Memory B cell (primary cell): ENCODE measurements around the gene TMEM9.
A peak's percentile ranks its signal among the peaks of the same experiment; 100 is the strongest.

Source experiments
- ATAC-seq: fragments of 150-1000 bp; cut with Tn5 transposase; 2 replicates; pipeline ENCODE4 v1.10.0; 2021; ENCODE audit warnings: low read depth, mild to moderate bottlenecking, moderate library complexity
- DNase-seq, 2 donors: peaks; one replicate each; pipeline ENCODE4 v3.0.0; 2022; ENCODE audit warnings: low spot score in 2 of 2
- H3K27ac Mint-ChIP-seq: one replicate; pipeline ENCODE4 v1.8.0; 2022; ENCODE audit warnings: mild to moderate bottlenecking, moderate library complexity, mixed read lengths
- H3K27me3 Mint-ChIP-seq: one replicate; pipeline ENCODE4 v1.8.0; 2022; ENCODE audit warnings: mixed read lengths
- H3K36me3 Mint-ChIP-seq: one replicate; pipeline ENCODE4 v1.8.0; 2022; ENCODE audit warnings: mild to moderate bottlenecking, mixed read lengths
- H3K4me1 Mint-ChIP-seq: one replicate; pipeline ENCODE4 v1.8.0; 2022; ENCODE audit warnings: mixed read lengths
- H3K4me3 Mint-ChIP-seq: one replicate; pipeline ENCODE4 v1.8.0; 2022; ENCODE audit warnings: mild to moderate bottlenecking, moderate library complexity, mixed read lengths
- H3K9me3 Mint-ChIP-seq: one replicate; pipeline ENCODE4 v1.8.0; 2022; ENCODE audit warnings: mixed read lengths

Gene TMEM9

GRCh38 chr1:201181726-201182125 lies 27.5 kb upstream of the TMEM9 start:
- DNase-seq (no peak), ATAC-seq (no peak)
- Mint-ChIP-seq H3K36me3 (peaks cover 10% of the 10 kb centered on the region), H3K4me3 (no peak overlapping the region), H3K27ac (no peak overlapping the region), H3K4me1 (no peaks in the 10 kb centered on the region), H3K9me3 (peaks cover 6% of the 10 kb centered on the region), H3K27me3 (peaks cover 32% of the 10 kb centered on the region)

GRCh38 chr1:201181323-201181722 lies 27.0 kb upstream of the TMEM9 start:
- no peak for ATAC-seq
- peaks cover 6% of the 10 kb centered on the region for H3K9me3 Mint-ChIP-seq
- H3K27me3 Mint-ChIP-seq = peaks cover 32% of the 10 kb centered on the region
- no peaks in the 10 kb centered on the region for H3K4me1 Mint-ChIP-seq
- no peak overlapping the region for H3K27ac Mint-ChIP-seq
- H3K36me3 Mint-ChIP-seq = peaks cover 10% of the 10 kb centered on the region
- no peak overlapping the region for H3K4me3 Mint-ChIP-seq
- no peak for DNase-seq

- Mint-ChIP-seq H3K4me3 (no peak overlapping the region), H3K9me3 (peaks cover 6% of the 10 kb centered on the region), H3K27ac (no peak overlapping the region), H3K27me3 (peaks cover 32% of the 10 kb centered on the region), H3K36me3 (peaks cover 10% of the 10 kb centered on the region), H3K4me1 (no peaks in the 10 kb centered on the region)
- no peak for DNase-seq
- no peak for ATAC-seq
These were observed 26.6 kb upstream of the TMEM9 start for GRCh38 chr1:201180901-201181300.

GRCh38 chr1:201180141-201180540 lies 25.9 kb upstream of the TMEM9 start:
- Mint-ChIP-seq H3K4me3 (no peak overlapping the region), H3K27ac (no peak overlapping the region), H3K9me3 (peaks cover 6% of the 10 kb centered on the region), H3K27me3 (peaks cover 27% of the 10 kb centered on the region), H3K4me1 (no peaks in the 10 kb centered on the region), H3K36me3 (peaks cover 10% of the 10 kb centered on the region)
- DNase-seq (no peak), ATAC-seq (no peak)

- Mint-ChIP-seq H3K36me3 (peaks cover 10% of the 10 kb centered on the region), H3K27ac (no peak overlapping the region), H3K4me1 (no peaks in the 10 kb centered on the region), H3K27me3 (peaks cover 24% of the 10 kb centered on the region), H3K9me3 (peaks cover 6% of the 10 kb centered on the region), H3K4me3 (no peak overlapping the region)
- ATAC-seq (no peak), DNase-seq (no peak)
These were observed 24.4 kb upstream of the TMEM9 start for GRCh38 chr1:201178718-201179117.

- no peak overlapping the region for H3K27ac Mint-ChIP-seq
These were observed 22.7 kb upstream of the TMEM9 start for GRCh38 chr1:201176940-201177339.

GRCh38 chr1:201175820-201176500 lies 21.7 kb upstream of the TMEM9 start:
- DNase-seq (no peak), ATAC-seq (no peak)
- H3K27me3 Mint-ChIP-seq = peaks cover 22% of the 10 kb centered on the region
- H3K4me3 Mint-ChIP-seq = no peak overlapping the region
- peaks cover 10% of the 10 kb centered on the region for H3K36me3 Mint-ChIP-seq
- no peak overlapping the region for H3K27ac Mint-ChIP-seq
- peaks cover 6% of the 10 kb centered on the region for H3K4me1 Mint-ChIP-seq
- peaks cover 6% of the 10 kb centered on the region for H3K9me3 Mint-ChIP-seq

More at GRCh38 chr1:201176940-201177339, 22.7 kb upstream of the TMEM9 start:
- Mint-ChIP-seq H3K9me3 (peaks cover 6% of the 10 kb centered on the region), H3K4me1 (no peaks in the 10 kb centered on the region), H3K4me3 (no peak overlapping the region), H3K36me3 (peaks cover 10% of the 10 kb centered on the region), H3K27me3 (peaks cover 24% of the 10 kb centered on the region)
- ATAC-seq = no peak
- no peak for DNase-seq

- Mint-ChIP-seq H3K27me3 (peaks cover 13% of the 10 kb centered on the region), H3K9me3 (peaks cover 2% of the 10 kb centered on the region), H3K36me3 (peaks cover 2% of the 10 kb centered on the region), H3K27ac (no peak overlapping the region), H3K4me1 (peaks cover 10% of the 10 kb centered on the region), H3K4me3 (no peak overlapping the region)
- ATAC-seq (no peak), DNase-seq (no peak)
These were observed 19.5 kb upstream of the TMEM9 start for GRCh38 chr1:201173736-201174135.

- no peak overlapping the region for H3K27ac Mint-ChIP-seq
- H3K4me3 Mint-ChIP-seq = no peak overlapping the region
These were observed 18.8 kb upstream of the TMEM9 start for GRCh38 chr1:201172999-201173610.

GRCh38 chr1:201172326-201172725 lies 18.1 kb upstream of the TMEM9 start:
- H3K36me3 Mint-ChIP-seq = no peaks in the 10 kb centered on the region
- no peak overlapping the region for H3K4me3 Mint-ChIP-seq
- DNase-seq (no peak), ATAC-seq (no peak)
- H3K27me3 Mint-ChIP-seq = peaks cover 7% of the 10 kb centered on the region
- H3K9me3 Mint-ChIP-seq = no peaks in the 10 kb centered on the region
- H3K4me1 Mint-ChIP-seq = peaks cover 10% of the 10 kb centered on the region
- no peak overlapping the region for H3K27ac Mint-ChIP-seq

More at GRCh38 chr1:201172999-201173610, 18.8 kb upstream of the TMEM9 start:
- Mint-ChIP-seq H3K4me1 (peaks cover 10% of the 10 kb centered on the region), H3K9me3 (no peaks in the 10 kb centered on the region), H3K36me3 (no peaks in the 10 kb centered on the region), H3K27me3 (peaks cover 10% of the 10 kb centered on the region)
- DNase-seq (no peak), ATAC-seq (no peak)

- Mint-ChIP-seq H3K36me3 (no peaks in the 10 kb centered on the region), H3K4me1 (peaks cover 10% of the 10 kb centered on the region), H3K27ac (peak overlapping the region; percentile 72), H3K27me3 (peaks cover 4% of the 10 kb centered on the region), H3K9me3 (no peaks in the 10 kb centered on the region), H3K4me3 (peak overlapping the region; percentile 88)
- ATAC-seq (peak; percentile 48), DNase-seq (peak in 1 of 2 donors; percentile 45)
These were observed 17.1 kb upstream of the TMEM9 start for GRCh38 chr1:201171063-201172036.

- peaks cover 10% of the 10 kb centered on the region for H3K4me1 Mint-ChIP-seq
- H3K4me3 Mint-ChIP-seq = peak overlapping the region; percentile 88
- DNase-seq (peak; percentile 45 to 63), ATAC-seq (peak; percentile 92)
- H3K9me3 Mint-ChIP-seq = no peaks in the 10 kb centered on the region
- H3K36me3 Mint-ChIP-seq = no peaks in the 10 kb centered on the region
- peaks cover 4% of the 10 kb centered on the region for H3K27me3 Mint-ChIP-seq
- peak overlapping the region; percentile 72 for H3K27ac Mint-ChIP-seq
These were observed 16.3 kb upstream of the TMEM9 start for GRCh38 chr1:201170533-201171062.

- no peak overlapping the region for H3K27ac Mint-ChIP-seq
- H3K4me1 Mint-ChIP-seq = peaks cover 10% of the 10 kb centered on the region
- ATAC-seq = no peak
- no peaks in the 10 kb centered on the region for H3K36me3 Mint-ChIP-seq
- peak overlapping the region; percentile 88 for H3K4me3 Mint-ChIP-seq
- no peak for DNase-seq
- no peaks in the 10 kb centered on the region for H3K9me3 Mint-ChIP-seq
- peaks cover 4% of the 10 kb centered on the region for H3K27me3 Mint-ChIP-seq
These were observed 15.8 kb upstream of the TMEM9 start for GRCh38 chr1:201169971-201170532.
